ENCODE measurements around the gene DNASE1L1. TPM values are rescaled to one million over a fixed set of nuclear protein-coding genes. Genes with fewer than 3 reads are reported as not detected.

Gene DNASE1L1
- polyA plus RNA-seq, 1 experiment, result 25.7 TPM

GRCh38 chrX:154411981-154412340 lies 2.9 kb upstream of the DNASE1L1 start:
- ChIA-PET CTCF (no interaction called here), POLR2A (interaction anchor here (0.8 kb wide), 1 partner anchor 47 kb away, joined by 3 read pairs; no protein-coding TSS in a partner anchor)
- no peak for DNase-seq (ENCODE audit: low read depth, low spot score)
- TF ChIP-seq CTCF (IDR thresholded peaks at IDR 0.05; ENCODE audit: low read depth, low read length), result no peak
- Histone ChIP-seq H3K9me3 (ENCODE audit: control insufficient read depth, insufficient read depth, low read length) (no peaks in the 10 kb centered on the region), H3K27ac (ENCODE audit: low read depth, low read length) (no peak overlapping the region), H3K4me3 (ENCODE audit: low read depth, low read length) (peak overlapping the region; percentile 64), H3K27me3 (ENCODE audit: control insufficient read depth, insufficient read depth, low read length) (no peaks in the 10 kb centered on the region)

GRCh38 chrX:154408659-154409221 lies 314 bp downstream of the DNASE1L1 start:
- H3K27ac ChIP-seq (ENCODE audit: low read depth, low read length), result peak overlapping the region; percentile 68
- H3K4me3 ChIP-seq (ENCODE audit: low read depth, low read length), result peak overlapping the region; percentile 62
- CTCF ChIA-PET, result interaction anchor here (1.2 to 1.6 kb wide), 2 partner anchors 10 to 35 kb away, joined by 3 to 7 read pairs; partner anchors contain the start of gene RPL10
- no peak for TF ChIP-seq CTCF (IDR thresholded peaks at IDR 0.05; ENCODE audit: low read depth, low read length)
- no peaks in the 10 kb centered on the region for H3K9me3 ChIP-seq (ENCODE audit: control insufficient read depth, insufficient read depth, low read length)
- H3K27me3 ChIP-seq (ENCODE audit: control insufficient read depth, insufficient read depth, low read length), result no peaks in the 10 kb centered on the region
- no peak for DNase-seq (ENCODE audit: low read depth, low spot score)
- POLR2A ChIA-PET, result interaction anchor here (1.7 kb wide), 1 partner anchor 10 kb away, joined by 12 read pairs; the partner anchor contains the start of gene RPL10

GRCh38 chrX:154404625-154405192 lies 4.3 kb downstream of the DNASE1L1 start:
- Histone ChIP-seq H3K4me3 (ENCODE audit: low read depth, low read length) (no peak overlapping the region), H3K9me3 (ENCODE audit: control insufficient read depth, insufficient read depth, low read length) (no peaks in the 10 kb centered on the region), H3K27ac (ENCODE audit: low read depth, low read length) (no peak overlapping the region), H3K27me3 (ENCODE audit: control insufficient read depth, insufficient read depth, low read length) (no peaks in the 10 kb centered on the region)
- CTCF ChIA-PET, result no interaction called here
- DNase-seq (ENCODE audit: low read depth, low spot score), result no peak
- no peak for TF ChIP-seq CTCF (IDR thresholded peaks at IDR 0.05; ENCODE audit: low read depth, low read length)
- POLR2A ChIA-PET, result no interaction called here

GRCh38 chrX:154403858-154404257 lies 5.2 kb downstream of the DNASE1L1 start:
- Histone ChIP-seq H3K4me3 (ENCODE audit: low read depth, low read length) (no peak overlapping the region), H3K27me3 (ENCODE audit: control insufficient read depth, insufficient read depth, low read length) (no peaks in the 10 kb centered on the region), H3K9me3 (ENCODE audit: control insufficient read depth, insufficient read depth, low read length) (no peaks in the 10 kb centered on the region), H3K27ac (ENCODE audit: low read depth, low read length) (no peak overlapping the region)
- no peak for TF ChIP-seq CTCF (IDR thresholded peaks at IDR 0.05; ENCODE audit: low read depth, low read length)
- ChIA-PET POLR2A (no interaction called here), CTCF (no interaction called here)
- DNase-seq (ENCODE audit: low read depth, low spot score), result no peak

GRCh38 chrX:154403192-154403591 lies 5.9 kb downstream of the DNASE1L1 start:
- H3K9me3 ChIP-seq (ENCODE audit: control insufficient read depth, insufficient read depth, low read length), result no peaks in the 10 kb centered on the region
- no peak overlapping the region for H3K27ac ChIP-seq (ENCODE audit: low read depth, low read length)
- CTCF ChIA-PET, result interaction anchor here (1.1 kb wide), 1 partner anchor 132 kb away, joined by 3 read pairs; no protein-coding TSS in a partner anchor
- no peak for TF ChIP-seq CTCF (IDR thresholded peaks at IDR 0.05; ENCODE audit: low read depth, low read length)
- no peak for DNase-seq (ENCODE audit: low read depth, low spot score)
- POLR2A ChIA-PET, result no interaction called here
- H3K4me3 ChIP-seq (ENCODE audit: low read depth, low read length), result no peak overlapping the region
- H3K27me3 ChIP-seq (ENCODE audit: control insufficient read depth, insufficient read depth, low read length), result no peaks in the 10 kb centered on the region

Data from AG04450 (cell line).